GM15510 (cell line): ENCODE data around the gene CRACDL.

Experiments
- POLR2A ChIP-seq: IDR thresholded peaks from 3 replicates; pipeline ENCODE4 v1.6.1; 2011; ENCODE audit warnings: borderline replicate concordance; ENCODE audit not compliant: insufficient read length; ENCODE audit errors: extremely low read depth

The CRACDL gene

GRCh38 chr2:98749066-98749450 lies 187.0 kb downstream of the CRACDL start:
- TF ChIP-seq POLR2A, result no peak

GRCh38 chr2:98748292-98749065 lies 187.5 kb downstream of the CRACDL start:
- no peak for TF ChIP-seq POLR2A

GRCh38 chr2:98747888-98748287 lies 188.1 kb downstream of the CRACDL start:
- no peak for TF ChIP-seq POLR2A

GRCh38 chr2:98746426-98746825 lies 189.6 kb downstream of the CRACDL start:
- no peak for TF ChIP-seq POLR2A

GRCh38 chr2:98744595-98744994 lies 191.4 kb downstream of the CRACDL start:
- TF ChIP-seq POLR2A, result no peak
